ENCODE data around the gene MIB2.

The MIB2 gene

GRCh38 chr1:1598720-1599029, 16.6 kb upstream of the MIB2 start:
- DNase-seq: no peak

- no peak for DNase-seq
These were observed 16.0 kb upstream of the MIB2 start for GRCh38 chr1:1599030-1599934.

GRCh38 chr1:1599935-1600860, 15.1 kb upstream of the MIB2 start, which contains the start of gene FNDC10:
TSS of gene FNDC10 (minus strand) at chr1:1600135. CDS start at chr1:1600015, 120 bp downstream.
- DNase-seq: no peak

GRCh38 chr1:1600861-1601563, 14.3 kb upstream of the MIB2 start:
- DNase-seq: no peak

- DNase-seq: no peak
These were observed 13.6 kb upstream of the MIB2 start for GRCh38 chr1:1601564-1602303.

GRCh38 chr1:1602304-1602967, 12.9 kb upstream of the MIB2 start:
- DNase-seq: no peak

- no peak for DNase-seq
These were observed 12.3 kb upstream of the MIB2 start for GRCh38 chr1:1602968-1603506.

- no peak for DNase-seq
These were observed 11.5 kb upstream of the MIB2 start for GRCh38 chr1:1603671-1604373.

- DNase-seq: no peak
These were observed 10.8 kb upstream of the MIB2 start for GRCh38 chr1:1604374-1605033.

- DNase-seq: no peak
These were observed 10.2 kb upstream of the MIB2 start for GRCh38 chr1:1605034-1605591.

- DNase-seq: no peak
These were observed 9.6 kb upstream of the MIB2 start for GRCh38 chr1:1605724-1606123.

GRCh38 chr1:1606232-1606631, 9.1 kb upstream of the MIB2 start:
- no peak for DNase-seq

GRCh38 chr1:1609822-1610485, 5.3 kb upstream of the MIB2 start:
- DNase-seq: no peak

GRCh38 chr1:1610796-1611195, 4.5 kb upstream of the MIB2 start:
- no peak for DNase-seq

- no peak for DNase-seq
These were observed 3.2 kb upstream of the MIB2 start for GRCh38 chr1:1612104-1612400.

- DNase-seq: no peak
These were observed 1.7 kb upstream of the MIB2 start for GRCh38 chr1:1613509-1614082.

GRCh38 chr1:1614204-1614953, 921 bp upstream of the MIB2 start:
- DNase-seq: no peak

GRCh38 chr1:1614954-1615255, 395 bp upstream of the MIB2 start:
- no peak for DNase-seq
